Activated T-helper 1 cell treated with anti-CD3 and anti-CD28 coated beads, Interleukin-12 subunit alpha, Interleukin-12 subunit beta, Interleukin-2, Interleukin-4 antibody, amounts not matched to agents 30 ng/mL and 10 ng/mL and 1 ng/mL, durations not matched to agents 14 hours and 24 hours and 36 hours (primary cell): ENCODE results near the gene EP400. TPM values are rescaled to one million over a fixed set of nuclear protein-coding genes. Genes with fewer than 3 reads are reported as not detected.
"Not testable (repeated sequence)": the region's sequence is repeated elsewhere in the genome, so short reads cannot be mapped to it uniquely, and the experiment has no call there.

Experiments
- DNase-seq: peaks from one replicate; pipeline ENCODE4 v3.0.0; 2021; ENCODE audit warnings: low spot score
- H3K27ac Mint-ChIP-seq: one replicate; pipeline ENCODE4 v1.8.0; 2021; ENCODE audit warnings: mild to moderate bottlenecking, mixed read lengths
- H3K27me3 Mint-ChIP-seq: one replicate; pipeline ENCODE4 v1.8.0; 2022; ENCODE audit warnings: mild to moderate bottlenecking, moderate library complexity, mixed read lengths; ENCODE audit not compliant: insufficient read depth
- H3K36me3 Mint-ChIP-seq: one replicate; pipeline ENCODE4 v1.8.0; 2021; ENCODE audit warnings: low read depth, mixed read lengths
- H3K4me1 Mint-ChIP-seq: one replicate; pipeline ENCODE4 v1.8.0; 2021; ENCODE audit warnings: low read depth, mixed read lengths
- H3K4me3 Mint-ChIP-seq: one replicate; pipeline ENCODE4 v1.8.0; 2021; ENCODE audit warnings: mild to moderate bottlenecking, moderate library complexity, mixed read lengths
- H3K9me3 Mint-ChIP-seq: one replicate; pipeline ENCODE4 v1.8.0; 2021; ENCODE audit warnings: mixed read lengths
- intact Hi-C: fragments of 100-400 bp; cut with micrococcal nuclease; formaldehyde crosslinking; loops from one replicate; pipeline ENCODE4 v1.15.1; 2024
- total RNA-seq: library from RNA; stranded (reverse); gene quantifications from 2 replicates; pipeline ENCODE4 v1.2.3, GENCODE V29; 2022

The EP400 gene
- total RNA-seq, 1 donor from 2014 or later, result 66.6 TPM

GRCh38 chr12:132033627-132034026, 83.9 kb downstream of the EP400 start:
- DNase-seq, result no peak

GRCh38 chr12:132036063-132036683, 86.4 kb downstream of the EP400 start:
- H3K9me3 Mint-ChIP-seq, result no peaks in the 10 kb centered on the region
- H3K4me1 Mint-ChIP-seq, result no peaks in the 10 kb centered on the region
- H3K36me3 Mint-ChIP-seq, result peaks cover 48% of the 10 kb centered on the region
- no peak overlapping the region for H3K4me3 Mint-ChIP-seq
- intact Hi-C loops, result no loop called here
- H3K27me3 Mint-ChIP-seq, result no peaks in the 10 kb centered on the region
- no peak overlapping the region for H3K27ac Mint-ChIP-seq
- no peak for DNase-seq

More at GRCh38 chr12:132033627-132034026, 83.9 kb downstream of the EP400 start:
- H3K36me3 Mint-ChIP-seq, result peaks cover 57% of the 10 kb centered on the region
- intact Hi-C loops, result no loop called here
- H3K27ac Mint-ChIP-seq, result no peak overlapping the region
- no peaks in the 10 kb centered on the region for H3K9me3 Mint-ChIP-seq
- H3K4me3 Mint-ChIP-seq, result no peak overlapping the region
- H3K27me3 Mint-ChIP-seq, result no peaks in the 10 kb centered on the region
- no peaks in the 10 kb centered on the region for H3K4me1 Mint-ChIP-seq

- no peak overlapping the region for H3K4me3 Mint-ChIP-seq
- H3K27ac Mint-ChIP-seq, result no peak overlapping the region
- no peak for DNase-seq
- H3K36me3 Mint-ChIP-seq, result peaks cover 30% of the 10 kb centered on the region
- H3K4me1 Mint-ChIP-seq, result no peaks in the 10 kb centered on the region
- no peaks in the 10 kb centered on the region for H3K9me3 Mint-ChIP-seq
- intact Hi-C loops, result no loop called here
- no peaks in the 10 kb centered on the region for H3K27me3 Mint-ChIP-seq
Measured at GRCh38 chr12:132040906-132041606, 91.3 kb downstream of the EP400 start.

- no peak overlapping the region for H3K4me3 Mint-ChIP-seq
- no peak overlapping the region for H3K27ac Mint-ChIP-seq
- no peak for DNase-seq
- peaks cover 28% of the 10 kb centered on the region for H3K36me3 Mint-ChIP-seq
- no peaks in the 10 kb centered on the region for H3K9me3 Mint-ChIP-seq
- no peaks in the 10 kb centered on the region for H3K27me3 Mint-ChIP-seq
- intact Hi-C loops, result no loop called here
- no peaks in the 10 kb centered on the region for H3K4me1 Mint-ChIP-seq
Measured at GRCh38 chr12:132043216-132043615, 93.5 kb downstream of the EP400 start.

GRCh38 chr12:132043770-132044467, 94.2 kb downstream of the EP400 start:
- H3K4me1 Mint-ChIP-seq, result no peaks in the 10 kb centered on the region
- no peak overlapping the region for H3K27ac Mint-ChIP-seq
- H3K4me3 Mint-ChIP-seq, result no peak overlapping the region
- no peaks in the 10 kb centered on the region for H3K27me3 Mint-ChIP-seq
- intact Hi-C loops, result no loop called here
- peaks cover 21% of the 10 kb centered on the region for H3K36me3 Mint-ChIP-seq
- no peak for DNase-seq
- no peaks in the 10 kb centered on the region for H3K9me3 Mint-ChIP-seq

GRCh38 chr12:132044661-132045412, 95.1 kb downstream of the EP400 start:
- intact Hi-C loops, result no loop called here
- Mint-ChIP-seq H3K4me3 (no peak overlapping the region), H3K36me3 (peaks cover 22% of the 10 kb centered on the region)

GRCh38 chr12:132045751-132046150, 96.0 kb downstream of the EP400 start:
- H3K27me3 Mint-ChIP-seq, result no peaks in the 10 kb centered on the region
- no peaks in the 10 kb centered on the region for H3K4me1 Mint-ChIP-seq
- H3K27ac Mint-ChIP-seq, result no peak overlapping the region
- no peak for DNase-seq
- H3K36me3 Mint-ChIP-seq, result peaks cover 27% of the 10 kb centered on the region
- no peaks in the 10 kb centered on the region for H3K9me3 Mint-ChIP-seq
- H3K4me3 Mint-ChIP-seq, result no peak overlapping the region
- intact Hi-C loops, result no loop called here

More at GRCh38 chr12:132044661-132045412, 95.1 kb downstream of the EP400 start:
- no peaks in the 10 kb centered on the region for H3K9me3 Mint-ChIP-seq
- H3K27ac Mint-ChIP-seq, result no peak overlapping the region
- H3K27me3 Mint-ChIP-seq, result no peaks in the 10 kb centered on the region
- no peak for DNase-seq
- H3K4me1 Mint-ChIP-seq, result no peaks in the 10 kb centered on the region

- Mint-ChIP-seq H3K4me3 (no peak overlapping the region), H3K27ac (no peak overlapping the region), H3K4me1 (no peaks in the 10 kb centered on the region), H3K9me3 (no peaks in the 10 kb centered on the region), H3K36me3 (peaks cover 35% of the 10 kb centered on the region), H3K27me3 (no peaks in the 10 kb centered on the region)
- intact Hi-C loops, result no loop called here
- DNase-seq, result no peak
Measured at GRCh38 chr12:132046561-132046960, 96.8 kb downstream of the EP400 start.

- H3K27ac Mint-ChIP-seq, intact Hi-C loops, H3K4me1 Mint-ChIP-seq, H3K9me3 Mint-ChIP-seq, H3K4me3 Mint-ChIP-seq, DNase-seq, H3K27me3 Mint-ChIP-seq: not testable (repeated sequence)
- peaks cover 39% of the 10 kb centered on the region for H3K36me3 Mint-ChIP-seq
Measured at GRCh38 chr12:132047630-132048029, 97.9 kb downstream of the EP400 start.

GRCh38 chr12:132049442-132049841, 99.7 kb downstream of the EP400 start:
- Mint-ChIP-seq H3K4me3 (no peak overlapping the region), H3K27ac (no peak overlapping the region), H3K27me3 (no peaks in the 10 kb centered on the region)

GRCh38 chr12:132049876-132050275, 100.1 kb downstream of the EP400 start:
- H3K4me3 Mint-ChIP-seq, result no peak overlapping the region
- H3K9me3 Mint-ChIP-seq, result no peaks in the 10 kb centered on the region
- intact Hi-C loops, result no loop called here
- no peaks in the 10 kb centered on the region for H3K4me1 Mint-ChIP-seq
- no peaks in the 10 kb centered on the region for H3K27me3 Mint-ChIP-seq
- no peak for DNase-seq
- H3K36me3 Mint-ChIP-seq, result peaks cover 51% of the 10 kb centered on the region
- no peak overlapping the region for H3K27ac Mint-ChIP-seq

More at GRCh38 chr12:132049442-132049841, 99.7 kb downstream of the EP400 start:
- peaks cover 48% of the 10 kb centered on the region for H3K36me3 Mint-ChIP-seq
- H3K9me3 Mint-ChIP-seq, result no peaks in the 10 kb centered on the region
- H3K4me1 Mint-ChIP-seq, result no peaks in the 10 kb centered on the region
- intact Hi-C loops, result no loop called here
- no peak for DNase-seq

GRCh38 chr12:132051718-132052117, 102.0 kb downstream of the EP400 start:
- H3K27ac Mint-ChIP-seq, H3K27me3 Mint-ChIP-seq, H3K9me3 Mint-ChIP-seq, H3K4me3 Mint-ChIP-seq, DNase-seq, intact Hi-C loops, H3K4me1 Mint-ChIP-seq: not testable (repeated sequence)
- H3K36me3 Mint-ChIP-seq, result peaks cover 49% of the 10 kb centered on the region
